Measurements from ENCODE around the gene B4GALNT4.

DNA sequence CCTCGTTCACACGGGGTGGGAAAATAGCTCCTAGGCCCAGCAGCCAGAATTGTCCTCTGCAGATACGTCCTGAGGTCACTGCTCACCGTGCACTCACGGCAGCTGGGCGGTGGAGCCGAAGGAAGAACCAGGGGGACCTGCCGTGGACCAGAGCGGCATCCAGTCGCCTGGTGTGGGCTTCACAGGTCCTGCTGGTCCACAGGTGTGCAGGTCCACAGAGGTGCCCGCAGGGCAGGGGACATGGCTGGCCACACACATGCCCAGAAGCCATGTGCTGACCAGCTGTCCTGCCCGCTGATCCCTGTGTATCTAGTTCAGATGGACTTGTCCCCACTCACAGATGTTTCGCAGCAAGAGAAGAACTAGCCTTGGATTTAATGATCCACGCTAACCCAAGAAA, 14.1 kb downstream of the B4GALNT4 start:
- TF ChIP-seq CTCF (IDR thresholded peaks at IDR 0.05; ENCODE audit: borderline replicate concordance, extremely low read depth, low read length, poor library complexity, severe bottlenecking) (no peak), EZH2 (IDR thresholded peaks at IDR 0.05; ENCODE audit: borderline replicate concordance, low read depth, low read length, severe bottlenecking) (no peak)

Measured in DND-41 (cell line).